Measurements from ENCODE around the gene PRDM15. TPM values are rescaled to one million over a fixed set of nuclear protein-coding genes. Genes with fewer than 3 reads are reported as not detected.

Gene PRDM15
- total RNA-seq, 2 experiments from 2014 or later = 19.7 to 30.2 TPM

- Histone ChIP-seq H3K4me2 (ENCODE audit: low read length) (no peak overlapping the region), H4K20me1 (ENCODE audit: insufficient read depth, low read length) (no peaks in the 10 kb centered on the region), H3K27ac (ENCODE audit: low read depth, low read length, poor library complexity, severe bottlenecking) (peak overlapping the region; percentile 95), H3K9me3 (ENCODE audit: low read length) (no peaks in the 10 kb centered on the region), H3K9me2 (ENCODE audit: insufficient read depth, low read length) (no peaks in the 10 kb centered on the region), H3K4me3 (ENCODE audit: low read depth, low read length, poor library complexity, severe bottlenecking) (no peak overlapping the region), H3K4me1 (ENCODE audit: insufficient read depth, low read length, poor library complexity, severe bottlenecking) (peaks cover 63% of the 10 kb centered on the region), H2AFZ (ENCODE audit: low read length) (no peak overlapping the region), H3K79me2 (ENCODE audit: insufficient read depth, low read depth, low read length) (no peaks in the 10 kb centered on the region), H3K36me3 (ENCODE audit: insufficient read depth, low read length) (peaks cover 52% of the 10 kb centered on the region)
- CTCF ChIA-PET (ENCODE audit: unreplicated experiment) = no interaction called here
- no peak for DNase-seq (ENCODE audit: low spot score)
- TF ChIP-seq EZH2phosphoT487 (IDR thresholded peaks at IDR 0.05; ENCODE audit: borderline replicate concordance, low read depth, low read length) (no peak), CTCF (conservative IDR thresholded peaks at IDR 0.05; ENCODE audit: low read length) (no peak)
- no TSS peak for BruUV-seq (replicated peaks)
- POLR2A ChIA-PET = interaction anchor here (0.6 kb wide), 1 partner anchor 31 kb away, joined by 3 read pairs; no protein-coding TSS in a partner anchor
- intact Hi-C loops (cut with micrococcal nuclease; ENCODE audit: unreplicated experiment) = loop anchor here (2.0 kb wide), 1 partner anchor 231 kb away; no protein-coding TSS in a partner anchor
Measured at GRCh38 chr21:41831866-41832595, 47.1 kb downstream of the PRDM15 start.

GRCh38 chr21:41831453-41831831, 47.7 kb downstream of the PRDM15 start:
- DNase-seq (ENCODE audit: low spot score) = no peak
- Histone ChIP-seq H3K4me1 (ENCODE audit: insufficient read depth, low read length, poor library complexity, severe bottlenecking) (peaks cover 57% of the 10 kb centered on the region), H3K4me2 (ENCODE audit: low read length) (no peak overlapping the region), H4K20me1 (ENCODE audit: insufficient read depth, low read length) (no peaks in the 10 kb centered on the region), H3K27ac (ENCODE audit: low read depth, low read length, poor library complexity, severe bottlenecking) (no peak overlapping the region), H3K9me2 (ENCODE audit: insufficient read depth, low read length) (no peaks in the 10 kb centered on the region), H3K36me3 (ENCODE audit: insufficient read depth, low read length) (peaks cover 52% of the 10 kb centered on the region), H3K4me3 (ENCODE audit: low read depth, low read length, poor library complexity, severe bottlenecking) (no peak overlapping the region), H3K79me2 (ENCODE audit: insufficient read depth, low read depth, low read length) (no peaks in the 10 kb centered on the region), H3K9me3 (ENCODE audit: low read length) (no peaks in the 10 kb centered on the region), H2AFZ (ENCODE audit: low read length) (no peak overlapping the region)
- BruUV-seq (replicated peaks) = no TSS peak
- TF ChIP-seq CTCF (conservative IDR thresholded peaks at IDR 0.05; ENCODE audit: low read length) (no peak), EZH2phosphoT487 (IDR thresholded peaks at IDR 0.05; ENCODE audit: borderline replicate concordance, low read depth, low read length) (no peak)
- intact Hi-C loops (cut with micrococcal nuclease; ENCODE audit: unreplicated experiment) = no loop called here
- ChIA-PET POLR2A (interaction anchor here (0.6 kb wide), 1 partner anchor 32 kb away, joined by 3 read pairs; no protein-coding TSS in a partner anchor), CTCF (ENCODE audit: unreplicated experiment) (no interaction called here)

- peaks cover 51% of the 10 kb centered on the region for H3K36me3 ChIP-seq (ENCODE audit: insufficient read depth, low read length)
- intact Hi-C loops (cut with micrococcal nuclease; ENCODE audit: unreplicated experiment) = no loop called here
Measured at GRCh38 chr21:41830764-41831452, 48.2 kb downstream of the PRDM15 start.

More at GRCh38 chr21:41830764-41831452, 48.2 kb downstream of the PRDM15 start:
- DNase-seq (ENCODE audit: low spot score) = no peak
- Histone ChIP-seq H4K20me1 (ENCODE audit: insufficient read depth, low read length) (no peaks in the 10 kb centered on the region), H3K4me1 (ENCODE audit: insufficient read depth, low read length, poor library complexity, severe bottlenecking) (peaks cover 51% of the 10 kb centered on the region), H3K79me2 (ENCODE audit: insufficient read depth, low read depth, low read length) (no peaks in the 10 kb centered on the region), H3K4me3 (ENCODE audit: low read depth, low read length, poor library complexity, severe bottlenecking) (no peak overlapping the region), H3K27ac (ENCODE audit: low read depth, low read length, poor library complexity, severe bottlenecking) (no peak overlapping the region), H3K9me2 (ENCODE audit: insufficient read depth, low read length) (no peaks in the 10 kb centered on the region), H3K9me3 (ENCODE audit: low read length) (no peaks in the 10 kb centered on the region), H3K4me2 (ENCODE audit: low read length) (no peak overlapping the region), H2AFZ (ENCODE audit: low read length) (no peak overlapping the region)
- no TSS peak for BruUV-seq (replicated peaks)
- ChIA-PET CTCF (ENCODE audit: unreplicated experiment) (no interaction called here), POLR2A (interaction anchor here (0.6 kb wide), 1 partner anchor 34 kb away, joined by 4 read pairs; no protein-coding TSS in a partner anchor)
- TF ChIP-seq CTCF (conservative IDR thresholded peaks at IDR 0.05; ENCODE audit: low read length) = no peak
- TF ChIP-seq EZH2phosphoT487 (IDR thresholded peaks at IDR 0.05; ENCODE audit: borderline replicate concordance, low read depth, low read length) = no peak
